HepG2 (cell line): ENCODE results near the gene TSC22D1. TPM values are rescaled to one million over a fixed set of nuclear protein-coding genes. Genes with fewer than 3 reads are reported as not detected.

Experiments
- ATF1 ChIP-seq: IDR thresholded peaks from 2 replicates; pipeline ENCODE4 v1.6.1; 2016; ENCODE audit warnings: mild to moderate bottlenecking, control low read depth
- CEBPB ChIP-seq: IDR thresholded peaks from 2 replicates; pipeline ENCODE4 v1.6.1; 2011; ENCODE audit warnings: low read depth, low read length, improper control_type of control experiment, borderline replicate concordance
- ELF4 ChIP-seq: sonication (generic); formaldehyde crosslinking; IDR thresholded peaks from 2 replicates; pipeline ENCODE4 v1.5.0; 2020; ENCODE audit warnings: missing genetic modification reagents, mild to moderate bottlenecking, moderate library complexity, borderline replicate concordance
- FOXP1 ChIP-seq, 2 experiments: fragments of 450-650 bp in 1 of 2; IDR thresholded peaks; 2 replicates each; pipeline ENCODE4 v1.6.1; 2017 to 2018; ENCODE audit warnings: antibody characterized with exemption in 1 of 2
- HNRNPH1 ChIP-seq: fragments of 200-400 bp; formaldehyde crosslinking; optimal IDR thresholded peaks from 2 replicates; pipeline ENCODE3; 2017; ENCODE audit warnings: mild to moderate bottlenecking, low read depth, low read length
- HOXA5 ChIP-seq: sonication (generic); formaldehyde crosslinking; IDR thresholded peaks from 2 replicates; pipeline ENCODE4 v1.4.0; 2020; ENCODE audit warnings: missing genetic modification reagents
- JUN ChIP-seq: sonication (generic); formaldehyde crosslinking; IDR thresholded peaks from 2 replicates; pipeline ENCODE4 v1.4.0; 2020; ENCODE audit warnings: mild to moderate bottlenecking, missing genetic modification reagents
- KDM5B ChIP-seq: sonication (generic); formaldehyde crosslinking; IDR thresholded peaks from 2 replicates; pipeline ENCODE4 v1.4.0; 2020; ENCODE audit warnings: missing genetic modification reagents, mild to moderate bottlenecking, borderline replicate concordance
- KLF15 ChIP-seq: sonication (generic); formaldehyde crosslinking; IDR thresholded peaks from 2 replicates; pipeline ENCODE4 v1.8.1; 2023; ENCODE audit warnings: borderline replicate concordance, mild to moderate bottlenecking, inconsistent platforms, missing genetic modification reagents, mixed read lengths
- MAFF ChIP-seq: IDR thresholded peaks from 2 replicates; pipeline ENCODE4 v1.6.1; 2011; ENCODE audit warnings: low read depth, low read length, improper control_type of control experiment
- MLLT10 ChIP-seq: sonication (generic); formaldehyde crosslinking; IDR thresholded peaks from 2 replicates; pipeline ENCODE4 v1.4.0; 2020; ENCODE audit warnings: missing genetic modification reagents
- MLX ChIP-seq: IDR thresholded peaks from 2 replicates; pipeline ENCODE4 v1.6.1; 2016
- PHF5A ChIP-seq: IDR thresholded peaks from one replicate; pipeline ENCODE4 v1.6.1; 2018; ENCODE audit warnings: low read depth, missing genetic modification reagents; ENCODE audit not compliant: unreplicated experiment
- ZBTB43 ChIP-seq: sonication (generic); formaldehyde crosslinking; conservative IDR thresholded peaks from 2 replicates; pipeline ENCODE4 v1.4.0; 2020; ENCODE audit warnings: missing genetic modification reagents
- ZC3H4 ChIP-seq: sonication (generic); formaldehyde crosslinking; IDR thresholded peaks from 2 replicates; pipeline ENCODE4 v1.4.0; 2020; ENCODE audit warnings: missing genetic modification reagents, borderline replicate concordance
- ZNF143 ChIP-seq: sonication (generic); formaldehyde crosslinking; IDR thresholded peaks from 2 replicates; pipeline ENCODE4 v1.4.0; 2020; ENCODE audit warnings: missing genetic modification reagents
- ZNF281 ChIP-seq: sonication (generic); formaldehyde crosslinking; IDR thresholded peaks from 2 replicates; pipeline ENCODE4 v1.4.0; 2020; ENCODE audit warnings: missing genetic modification reagents, borderline replicate concordance
- ZNF543 ChIP-seq: sonication (generic); formaldehyde crosslinking; IDR thresholded peaks from 2 replicates; pipeline ENCODE4 v1.4.0; 2020; ENCODE audit warnings: mild to moderate bottlenecking, missing genetic modification reagents
- ZNF687 ChIP-seq: sonication (generic); formaldehyde crosslinking; IDR thresholded peaks from 2 replicates; pipeline ENCODE4 v1.5.1; 2020; ENCODE audit warnings: mild to moderate bottlenecking, missing genetic modification reagents, moderate library complexity
- polyA plus RNA-seq, 8 experiments: library from polyadenylated mRNA; depleted of rRNA in 3 of 8; stranded (reverse) in 7 of 8; unstranded in 1 of 8; fragments of >200 nt; fragmentation: Illumina TruSeq in 4 of 8; extraction: Trizol in 4 of 8; gene quantifications; 2 replicates each; pipeline versions ENCODE4 v1.2.1 to v1.2.3, GENCODE V29; 2011 to 2016; ENCODE audit warnings: low read depth in 4 of 8, missing spikeins in 1 of 8, mixed read lengths in 1 of 8; ENCODE audit not compliant: insufficient read depth in 1 of 8
- total RNA-seq, 5 experiments: library from RNA; depleted of rRNA; stranded (reverse); fragments of >200 nt; fragmentation: Illumina TruSeq; extraction: Trizol; gene quantifications; 2 replicates each; pipeline ENCODE4 v1.2.3, GENCODE V29; 2016; ENCODE audit warnings: low read depth in 1 of 5

TSC22D1 gene
- total and polyA plus RNA-seq, 2 of the 13 experiments (the other 11 are each of a cell fraction or from before 2014, with no cell fraction given), result 18.4 to 35.7 TPM

- TF ChIP-seq ZNF281 (peak; percentile 89), ATF1 (no peak), ZNF143 (CRISPR knock-in tag) (0 out of 2 replicates have a peak, but pooled peaks have one; percentile 23), FOXP1 (IDR thresholded peaks at IDR 0.05) (no peak), FOXP1 (CRISPR knock-in tag; IDR thresholded peaks at IDR 0.05) (peak; percentile 61), HNRNPH1 (peak; percentile 67), MLX (CRISPR knock-in tag) (peak; percentile 75; the same call in 1 of the 2 replicates), KLF15 (CRISPR knock-in tag) (0 out of 2 replicates have a peak, but pooled peaks have one; percentile 42), PHF5A (CRISPR knock-in tag) (peak; percentile 29), ZC3H4 (CRISPR knock-in tag) (no peak; the same call in 1 of the 2 replicates), ZNF543 (no peak), ZBTB43 (peak; percentile 85; the same call in 1 of the 2 replicates), ZNF687 (CRISPR knock-in tag) (peak; percentile 93), MLLT10 (CRISPR knock-in tag) (no peak), JUN (CRISPR knock-in tag) (no peak; the same call in 1 of the 2 replicates), ELF4 (CRISPR knock-in tag) (no peak), MAFF (no peak; the same call in 1 of the 2 replicates), HOXA5 (CRISPR knock-in tag) (peak; percentile 21; the same call in 1 of the 2 replicates), CEBPB (no peak), KDM5B (CRISPR knock-in tag) (peak; percentile 91; the same call in 1 of the 2 replicates)
These were observed 171.6 kb downstream of the TSC22D1 start (continued) for GRCh38 chr13:44404261-44405132.
